Fibroblast of lung (primary cell): Measurements from ENCODE around the gene GATA5. TPM values are rescaled to one million over a fixed set of nuclear protein-coding genes. Genes with fewer than 3 reads are reported as not detected.
"Not testable (repeated sequence)": the region's sequence is repeated elsewhere in the genome, so short reads cannot be mapped to it uniquely, and the experiment has no call there.

ENCODE experiments used
- DNase-seq, 2 donors: peaks; one replicate each; pipeline versions ENCODE4 v3.0.0 to v3.0.0-alpha.2; 2010; ENCODE audit warnings: low read depth in 2 of 2
- H2AFZ ChIP-seq: 2 replicates; pipeline ENCODE4 v1.5.1; 2012; ENCODE audit warnings: low read length, control low read depth, inconsistent platforms
- H3K27ac ChIP-seq: 2 replicates; pipeline ENCODE4 v1.5.1; 2011; ENCODE audit warnings: low read length, control low read depth; ENCODE audit not compliant: insufficient read depth
- H3K27me3 ChIP-seq: 2 replicates; pipeline ENCODE4 v1.5.1; 2011; ENCODE audit warnings: mild to moderate bottlenecking, low read length; ENCODE audit not compliant: control insufficient read depth, insufficient read depth
- H3K36me3 ChIP-seq: 2 replicates; pipeline ENCODE4 v1.5.1; 2011; ENCODE audit warnings: low read length; ENCODE audit not compliant: control insufficient read depth, insufficient read depth
- H3K4me1 ChIP-seq: 2 replicates; pipeline ENCODE4 v1.5.1; 2011; ENCODE audit warnings: low read length; ENCODE audit not compliant: control insufficient read depth, insufficient read depth; ENCODE audit errors: extremely low read depth
- H3K4me2 ChIP-seq: 2 replicates; pipeline ENCODE4 v1.5.1; 2011; ENCODE audit warnings: low read length, control low read depth; ENCODE audit not compliant: insufficient read depth; ENCODE audit errors: extremely low read depth
- H3K4me3 ChIP-seq, 4 experiments: fragments of 200-600 bp in 1 of 4; sonication (generic) in 1 of 4; replicated peaks in 1 of 4; 2 replicates each; pipeline ENCODE4 v1.5.1; 2011 to 2016; ENCODE audit warnings: low read length in 4 of 4, low read depth in 3 of 4, mild to moderate bottlenecking in 3 of 4, control low read depth in 2 of 4, inconsistent platforms in 1 of 4, mixed read lengths in 1 of 4; ENCODE audit not compliant: insufficient read depth in 1 of 4; ENCODE audit errors: control extremely low read depth in 1 of 4
- H3K79me2 ChIP-seq: 2 replicates; pipeline ENCODE4 v1.5.1; 2012; ENCODE audit warnings: mild to moderate bottlenecking, low read length, inconsistent platforms; ENCODE audit not compliant: control insufficient read depth, insufficient read depth
- H3K9ac ChIP-seq: 2 replicates; pipeline ENCODE4 v1.5.1; 2011; ENCODE audit warnings: mild to moderate bottlenecking, low read length, control low read depth; ENCODE audit not compliant: insufficient read depth
- H3K9me3 ChIP-seq: 2 replicates; pipeline ENCODE4 v1.5.1; 2012; ENCODE audit warnings: low read depth, low read length; ENCODE audit not compliant: control insufficient read depth, insufficient read depth
- H4K20me1 ChIP-seq: 2 replicates; pipeline ENCODE4 v1.5.1; 2011; ENCODE audit warnings: low read length; ENCODE audit not compliant: control insufficient read depth, insufficient read depth; ENCODE audit errors: extremely low read depth
- EZH2 ChIP-seq: IDR thresholded peaks from 2 replicates; pipeline ENCODE4 v1.5.1; 2012; ENCODE audit warnings: low read length, control low read depth, mild to moderate bottlenecking; ENCODE audit errors: missing control alignments
- polyA plus RNA-seq, 2 donors: library from polyadenylated mRNA; depleted of rRNA in 1 of 2; stranded (reverse) in 1 of 2; unstranded in 1 of 2; fragments of >200 nt; gene quantifications; 2 replicates each; pipeline ENCODE4 v1.2.1, GENCODE V29; 2011 to 2012; ENCODE audit warnings: missing spikeins in 1 of 2
- total RNA-seq: library from RNA; depleted of rRNA; stranded (reverse); fragments of >200 nt; gene quantifications from 2 replicates; pipeline ENCODE4 v1.2.1, GENCODE V29; 2014
- TF ChIP-seq, protein P1 (sequence below), 2 donors: IDR thresholded peaks in 1 of 2; conservative IDR thresholded peaks in 1 of 2; 1 replicate in 1 of 2; 2 replicates in 1 of 2; pipeline ENCODE4 v1.5.1; 2011 to 2012; ENCODE audit warnings: low read length in 2 of 2, control low read depth in 1 of 2, inconsistent platforms in 1 of 2, low read depth in 1 of 2, mild to moderate bottlenecking in 1 of 2

The GATA5 gene
- total and polyA plus RNA-seq, 2 donors (not counting 1 experiment from before 2014, with no cell fraction given): 0.02 to 0.83 TPM

DNA sequence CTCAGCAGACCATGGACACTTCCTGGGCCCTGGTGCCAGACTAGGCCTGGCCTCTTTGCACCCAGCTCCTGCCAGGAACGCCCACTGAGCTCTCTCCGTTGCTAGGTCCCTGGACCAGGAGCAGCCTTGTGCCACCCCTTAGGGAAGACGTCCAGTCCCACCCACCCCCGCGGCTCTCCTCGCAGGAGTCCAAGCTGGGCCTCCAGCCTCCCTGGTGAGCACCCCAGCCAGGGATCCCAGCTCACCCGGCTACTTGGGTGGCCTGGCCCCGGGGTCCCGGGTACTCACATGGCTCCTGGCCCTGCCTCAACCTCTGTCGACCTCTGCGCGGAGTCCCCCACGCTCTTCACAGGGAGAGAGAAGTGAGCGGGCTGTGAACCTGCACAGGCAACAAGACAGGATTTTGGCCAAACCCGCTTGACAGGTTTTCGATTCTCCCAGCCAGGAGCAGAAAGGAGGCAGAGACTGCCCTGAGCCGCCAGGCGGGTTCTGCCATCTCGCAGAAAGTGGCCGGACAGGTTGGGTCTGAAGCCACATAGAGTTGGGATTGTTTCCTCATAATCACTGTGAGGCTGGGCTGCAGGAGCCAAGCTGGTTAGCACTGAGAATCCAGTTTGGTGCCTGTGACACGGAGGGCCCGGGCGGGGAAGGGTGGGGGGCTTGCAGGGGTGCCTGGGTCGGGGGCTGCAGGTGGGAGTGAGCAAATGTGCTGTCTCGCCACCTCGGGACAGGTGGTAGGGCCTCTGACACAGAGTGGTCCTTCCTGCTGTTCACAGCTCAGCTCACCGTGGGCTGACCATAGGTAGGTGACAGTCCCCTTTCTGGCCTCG lies 48.4 kb downstream of the GATA5 start, which contains the start of gene RBBP8NL:
TSS of gene RBBP8NL (minus strand) at position 368 of the 830 bp plus-strand sequence. CDS start 7,892 bp downstream, outside the sequence.
- H3K4me2 ChIP-seq: no peak within 1 kb of the TSS

DNA sequence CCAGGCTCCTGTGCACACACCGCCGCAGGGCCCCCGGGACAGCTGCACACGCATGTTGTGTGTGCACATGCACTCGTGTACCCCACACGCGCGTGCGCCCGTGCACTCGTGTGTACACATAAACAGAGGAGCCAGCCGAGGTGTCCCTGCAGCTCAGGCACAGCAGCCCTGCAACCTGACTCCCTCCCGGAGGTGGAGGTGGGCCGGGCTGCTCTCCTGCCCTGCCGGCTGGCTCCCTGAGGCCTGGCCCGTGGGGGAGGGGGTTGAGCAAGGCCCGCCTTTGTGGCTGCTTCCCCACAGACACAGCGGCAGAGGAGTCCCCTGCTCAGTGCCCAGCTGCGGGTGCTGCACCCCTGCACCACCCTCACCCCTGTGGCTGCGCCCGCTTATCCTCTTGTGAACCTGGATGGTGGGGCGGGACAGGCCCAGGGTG lies 49.1 kb downstream of the GATA5 start:
- Histone ChIP-seq H3K4me3 (no peak overlapping the region), H3K27me3 (peaks cover 4% of the 10 kb centered on the region), H3K4me1 (no peaks in the 10 kb centered on the region), H3K79me2 (no peaks in the 10 kb centered on the region), H3K9ac (no peak overlapping the region), H3K36me3 (no peaks in the 10 kb centered on the region), H3K4me2 (no peak overlapping the region), H3K9me3 (no peaks in the 10 kb centered on the region), H3K27ac (no peak overlapping the region), H4K20me1 (no peaks in the 10 kb centered on the region), H2AFZ (no peak overlapping the region)
- no peak for DNase-seq
- TF ChIP-seq EZH2: no peak
- TF ChIP-seq, protein P1, sequence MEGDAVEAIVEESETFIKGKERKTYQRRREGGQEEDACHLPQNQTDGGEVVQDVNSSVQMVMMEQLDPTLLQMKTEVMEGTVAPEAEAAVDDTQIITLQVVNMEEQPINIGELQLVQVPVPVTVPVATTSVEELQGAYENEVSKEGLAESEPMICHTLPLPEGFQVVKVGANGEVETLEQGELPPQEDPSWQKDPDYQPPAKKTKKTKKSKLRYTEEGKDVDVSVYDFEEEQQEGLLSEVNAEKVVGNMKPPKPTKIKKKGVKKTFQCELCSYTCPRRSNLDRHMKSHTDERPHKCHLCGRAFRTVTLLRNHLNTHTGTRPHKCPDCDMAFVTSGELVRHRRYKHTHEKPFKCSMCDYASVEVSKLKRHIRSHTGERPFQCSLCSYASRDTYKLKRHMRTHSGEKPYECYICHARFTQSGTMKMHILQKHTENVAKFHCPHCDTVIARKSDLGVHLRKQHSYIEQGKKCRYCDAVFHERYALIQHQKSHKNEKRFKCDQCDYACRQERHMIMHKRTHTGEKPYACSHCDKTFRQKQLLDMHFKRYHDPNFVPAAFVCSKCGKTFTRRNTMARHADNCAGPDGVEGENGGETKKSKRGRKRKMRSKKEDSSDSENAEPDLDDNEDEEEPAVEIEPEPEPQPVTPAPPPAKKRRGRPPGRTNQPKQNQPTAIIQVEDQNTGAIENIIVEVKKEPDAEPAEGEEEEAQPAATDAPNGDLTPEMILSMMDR (conservative IDR thresholded peaks at IDR 0.05 in 1 of 2, IDR thresholded peaks at IDR 0.05 in 1 of 2; ENCODE audit: low read depth in 1 of 2, low read length in 2 of 2): no peak

More for the DNA sequence above, 48.4 kb downstream of the GATA5 start, which contains the start of gene RBBP8NL:
- no peak for DNase-seq
- no peaks in the 10 kb centered on the region for H3K4me1 ChIP-seq
- no peak within 1 kb of the TSS for H2AFZ ChIP-seq
- H3K4me3 ChIP-seq: no peak within 1 kb of the TSS
- no peaks in the 10 kb centered on the region for H3K9me3 ChIP-seq
- H3K27ac ChIP-seq: no peak within 1 kb of the TSS
- no peaks in the 10 kb centered on the region for H4K20me1 ChIP-seq
- no peak within 1 kb of the TSS for H3K9ac ChIP-seq
- H3K79me2 ChIP-seq: no peaks in the 10 kb centered on the region
- H3K36me3 ChIP-seq: no peaks in the 10 kb centered on the region
- H3K27me3 ChIP-seq: peaks cover 7% of the 10 kb centered on the region
- no peak for TF ChIP-seq EZH2
- TF ChIP-seq, protein P1 (conservative IDR thresholded peaks at IDR 0.05 in 1 of 2, IDR thresholded peaks at IDR 0.05 in 1 of 2; ENCODE audit: low read depth in 1 of 2, low read length in 2 of 2): no peak

DNA sequence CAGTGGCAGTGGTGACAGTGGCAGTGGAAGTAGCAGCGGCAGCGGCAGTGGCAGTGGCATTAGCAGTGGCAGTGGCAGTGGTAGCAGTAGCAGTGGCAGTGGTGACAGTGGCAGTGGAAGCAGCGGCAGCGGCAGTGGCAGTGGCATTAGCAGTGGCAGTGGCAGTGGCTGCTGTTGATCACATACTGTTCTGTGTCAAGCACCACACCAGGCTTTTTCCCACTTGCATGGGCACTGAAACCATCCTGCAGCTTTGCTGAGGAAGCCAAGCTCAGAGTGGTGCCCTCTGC lies 49.8 kb downstream of the GATA5 start:
- not testable (repeated sequence) for H4K20me1 ChIP-seq, DNase-seq

More for the DNA sequence above, 49.8 kb downstream of the GATA5 start:
- H3K27me3 ChIP-seq, H3K27ac ChIP-seq, H3K4me2 ChIP-seq, H3K9me3 ChIP-seq, H2AFZ ChIP-seq, H3K4me1 ChIP-seq, H3K9ac ChIP-seq, H3K79me2 ChIP-seq, H3K4me3 ChIP-seq, H3K36me3 ChIP-seq: not testable (repeated sequence)
